CD4-positive, alpha-beta T cell treated with Interleukin-17A for 4 hours (primary cell): ENCODE measurements around the gene ADK.

ENCODE experiments used
- DNase-seq: peaks from one replicate; pipeline ENCODE4 v3.0.0-alpha.2; 2020; ENCODE audit warnings: mixed read lengths

ADK gene

GRCh38 chr10:74637685-74638084, 486.7 kb downstream of the ADK start:
- DNase-seq = no peak

- no peak for DNase-seq
Measured at GRCh38 chr10:74640134-74640921, 489.3 kb downstream of the ADK start.

GRCh38 chr10:74641659-74642058, 490.6 kb downstream of the ADK start:
- no peak for DNase-seq

GRCh38 chr10:74642901-74643595, 492.0 kb downstream of the ADK start:
- no peak for DNase-seq

GRCh38 chr10:74643596-74643975, 492.6 kb downstream of the ADK start:
- DNase-seq = no peak

- no peak for DNase-seq
Measured at GRCh38 chr10:74644738-74645137, 493.7 kb downstream of the ADK start.

GRCh38 chr10:74645692-74646091, 494.7 kb downstream of the ADK start:
- DNase-seq = no peak

- no peak for DNase-seq
Measured at GRCh38 chr10:74650613-74651012, 499.6 kb downstream of the ADK start.

GRCh38 chr10:74651565-74651964, 500.5 kb downstream of the ADK start:
- no peak for DNase-seq

GRCh38 chr10:74652664-74653063, 501.6 kb downstream of the ADK start:
- no peak for DNase-seq

- no peak for DNase-seq
Measured at GRCh38 chr10:74658511-74658910, 507.5 kb downstream of the ADK start.

- no peak for DNase-seq
Measured at GRCh38 chr10:74662635-74663034, 511.6 kb downstream of the ADK start.

GRCh38 chr10:74669210-74669609, 518.2 kb downstream of the ADK start:
- DNase-seq = no peak

- DNase-seq = no peak
Measured at GRCh38 chr10:74671716-74672115, 520.7 kb downstream of the ADK start.

- no peak for DNase-seq
Measured at GRCh38 chr10:74672430-74673165, 521.6 kb downstream of the ADK start.

GRCh38 chr10:74674927-74675326, 523.9 kb downstream of the ADK start:
- DNase-seq = no peak

GRCh38 chr10:74675484-74675883, 524.5 kb downstream of the ADK start:
- DNase-seq = no peak

GRCh38 chr10:74677951-74678350, 526.9 kb downstream of the ADK start:
- no peak for DNase-seq

GRCh38 chr10:74681917-74682627, 531.1 kb downstream of the ADK start:
- DNase-seq = no peak

GRCh38 chr10:74683067-74683466, 532.0 kb downstream of the ADK start:
- DNase-seq = no peak

- no peak for DNase-seq
Measured at GRCh38 chr10:74683621-74684364, 532.8 kb downstream of the ADK start.

GRCh38 chr10:74684462-74684861, 533.4 kb downstream of the ADK start:
- no peak for DNase-seq
